HG02840 (cell line): ENCODE data around the gene SCPEP1.
"Not testable (repeated sequence)": the region's sequence is repeated elsewhere in the genome, so short reads cannot be mapped to it uniquely, and the experiment has no call there.

Source experiments
- ATAC-seq: cut with Tn5 transposase; IDR thresholded peaks from one replicate; pipeline ENCODE4 v1.9.1; 2021; ENCODE audit warnings: mild to moderate bottlenecking, moderate library complexity, moderate number of reproducible peaks; ENCODE audit not compliant: unreplicated experiment, low FRiP score

Gene SCPEP1

DNA sequence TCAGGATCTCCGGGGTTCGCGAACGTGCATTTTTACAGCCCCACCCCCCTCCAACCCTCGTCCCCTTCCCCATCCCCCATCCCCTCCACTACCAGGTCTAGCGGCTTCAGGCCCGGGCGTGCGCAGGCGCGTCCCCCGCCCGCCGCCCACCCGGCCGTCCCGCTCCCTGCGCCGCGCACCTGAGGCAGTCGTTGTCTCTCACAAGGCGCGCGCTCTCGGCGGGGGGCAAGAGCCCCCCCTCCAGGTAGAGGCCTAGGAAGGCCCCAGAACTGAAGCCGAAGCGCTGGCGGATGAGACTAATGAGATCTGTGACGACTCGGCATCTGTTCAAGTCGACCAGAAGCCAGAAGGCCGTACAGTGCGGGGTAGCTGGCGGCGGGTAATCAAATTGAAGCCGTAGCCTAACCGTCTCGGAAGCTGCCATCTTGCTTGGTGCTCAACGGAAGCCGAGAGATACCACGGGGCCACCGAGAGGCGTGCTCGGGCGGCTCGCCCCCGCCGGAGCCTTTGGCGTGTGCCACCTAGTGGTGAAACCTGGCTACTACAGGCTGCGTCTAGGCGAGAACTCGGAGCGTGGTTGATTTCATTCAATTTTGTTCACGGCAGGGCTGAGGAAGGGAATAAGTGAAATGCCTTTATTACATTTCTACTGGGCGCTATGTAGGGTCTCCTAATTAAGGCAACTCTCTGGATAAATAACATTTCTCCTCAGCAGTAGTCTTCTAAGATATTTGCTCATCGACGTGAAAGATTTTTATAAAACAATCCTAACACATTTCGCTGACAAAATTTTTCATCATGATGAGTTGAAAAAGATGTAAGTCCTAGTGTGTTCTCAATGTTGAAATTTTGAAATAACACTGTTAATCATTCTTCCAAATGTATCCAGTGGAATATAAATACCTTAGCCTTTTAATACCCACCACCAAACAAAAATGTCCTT is 17.1 kb upstream of the SCPEP1 start, which contains the start of gene COIL:
TSS of gene COIL (minus strand) at position 455 of the 943 bp plus-strand sequence. CDS start at position 424, 31 bp downstream.
- ATAC-seq, result peak; percentile 91

DNA sequence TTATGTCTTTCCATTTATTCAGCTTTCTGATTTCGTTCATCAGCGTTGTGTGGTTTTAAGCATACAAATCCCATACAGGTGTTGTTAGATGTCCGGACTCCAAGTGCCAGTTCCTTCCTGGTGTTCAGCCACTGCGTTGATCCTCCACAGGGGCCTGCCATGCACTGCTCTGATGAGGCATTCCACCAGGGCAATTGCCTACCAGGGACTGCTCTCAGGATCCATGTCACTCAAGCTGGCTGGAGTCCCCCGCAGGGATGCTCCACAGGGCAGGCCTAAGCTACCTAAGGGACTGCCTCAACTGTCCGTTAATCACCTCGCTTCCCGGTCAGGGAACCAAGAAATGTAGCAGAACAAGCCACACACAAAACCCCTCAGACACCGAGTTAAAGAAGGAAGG is 12.7 kb upstream of the SCPEP1 start:
- ATAC-seq, result not testable (repeated sequence)

DNA sequence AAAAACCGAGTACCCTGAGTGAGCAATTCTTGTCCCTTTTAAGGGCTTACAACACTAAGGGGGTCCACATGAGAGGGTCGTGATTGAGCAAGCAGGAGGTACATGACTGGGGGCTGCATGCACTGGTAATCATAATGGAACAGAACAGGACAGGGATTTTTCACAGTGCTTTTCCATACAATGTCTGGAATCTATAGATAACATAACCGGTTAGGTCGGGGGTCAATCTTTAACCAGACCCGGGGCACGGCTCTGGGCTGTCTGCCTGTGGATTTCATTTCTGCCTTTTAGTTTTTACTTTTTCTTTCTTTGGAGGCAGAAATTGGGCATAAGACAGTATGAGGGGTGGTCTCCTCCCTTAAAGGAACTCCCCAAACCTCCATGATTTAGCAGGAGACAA is 12.2 kb upstream of the SCPEP1 start:
- ATAC-seq, result not testable (repeated sequence)

DNA sequence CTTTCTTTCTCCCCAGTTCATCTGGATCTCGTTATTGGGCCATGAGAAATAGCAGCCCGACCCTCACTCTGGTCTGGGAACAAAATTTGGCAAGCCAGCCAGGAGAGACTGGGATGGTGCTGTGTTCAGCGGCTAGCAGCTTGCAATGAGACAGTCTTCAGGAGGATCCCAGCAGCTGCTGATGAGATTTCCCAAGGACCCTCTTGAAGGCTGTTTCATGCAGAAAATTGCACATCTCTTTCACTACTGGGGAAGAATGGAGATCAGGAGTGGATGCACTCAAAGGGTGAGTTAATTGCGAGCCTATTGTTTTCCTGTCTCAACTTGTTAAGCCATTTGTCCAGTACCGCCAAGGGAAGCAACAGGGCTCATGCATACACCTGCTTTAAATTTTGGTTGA is 11.6 kb upstream of the SCPEP1 start:
- no peak for ATAC-seq

DNA sequence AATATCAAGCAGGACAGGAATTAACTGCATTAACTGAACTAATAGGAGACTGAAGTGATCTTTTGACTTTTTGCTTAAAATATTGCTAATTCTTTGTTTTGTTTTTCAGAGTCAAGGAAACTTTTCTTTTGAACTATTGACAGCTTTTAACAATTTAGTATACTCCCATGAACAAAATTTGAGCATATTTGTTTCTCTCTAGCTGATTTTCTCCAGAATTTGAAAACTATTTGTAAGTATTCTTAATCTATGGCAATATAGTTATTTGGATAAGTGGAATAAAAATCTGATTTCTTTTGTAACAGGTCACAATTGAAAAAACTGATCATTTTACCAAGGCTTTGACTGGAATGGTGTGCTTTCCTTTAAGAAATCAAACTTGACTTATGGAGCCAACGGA is 7.0 kb upstream of the SCPEP1 start:
- no peak for ATAC-seq

DNA sequence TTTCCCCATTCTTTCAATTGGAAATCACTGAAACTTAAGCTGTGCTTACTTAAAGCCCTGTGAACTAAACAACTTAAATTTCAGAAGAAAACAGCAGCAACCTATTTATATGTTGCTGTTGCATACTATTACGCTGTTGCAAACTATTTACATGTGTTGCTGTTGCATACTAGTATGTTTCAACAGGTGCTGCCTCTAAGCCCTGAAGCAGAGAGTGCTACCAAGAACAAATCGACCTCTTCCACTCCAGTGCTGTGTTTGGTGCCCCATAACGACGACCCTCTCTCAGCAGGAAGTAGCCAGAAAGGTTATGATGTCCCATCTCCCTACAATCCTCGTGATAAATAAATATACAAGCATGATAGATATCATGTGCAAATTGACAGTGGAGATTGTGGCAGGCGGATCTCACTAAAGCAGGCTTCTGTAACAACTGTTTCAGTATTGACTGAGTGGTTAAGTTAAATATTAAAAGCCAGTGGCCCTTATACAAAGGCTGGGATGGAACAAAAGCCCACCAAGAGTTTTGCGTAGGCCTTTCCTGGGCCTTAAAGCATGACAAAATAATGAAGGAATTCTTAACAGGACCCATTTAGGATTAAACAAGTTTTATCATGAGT is 5.7 kb upstream of the SCPEP1 start:
- no peak for ATAC-seq

DNA sequence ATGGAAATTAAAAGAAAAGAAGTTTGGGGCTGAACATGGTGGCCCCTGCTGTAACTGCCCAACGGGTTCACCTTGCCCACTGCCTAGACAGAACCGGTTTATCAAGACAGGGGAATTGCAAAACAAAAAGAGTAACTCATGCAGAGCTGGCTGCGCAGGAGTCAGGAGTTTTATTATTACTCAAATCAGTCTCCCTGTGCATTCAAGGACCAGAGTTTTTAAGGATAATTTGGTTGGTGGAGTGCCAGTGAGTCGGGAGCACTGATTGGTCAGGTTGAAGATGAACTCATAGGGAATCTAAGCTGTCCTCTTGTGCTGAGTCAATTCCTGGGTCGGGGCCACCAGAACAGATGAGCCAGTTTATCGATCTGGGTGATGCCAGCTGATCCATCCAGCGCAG is 4.4 kb upstream of the SCPEP1 start:
- no peak for ATAC-seq

DNA sequence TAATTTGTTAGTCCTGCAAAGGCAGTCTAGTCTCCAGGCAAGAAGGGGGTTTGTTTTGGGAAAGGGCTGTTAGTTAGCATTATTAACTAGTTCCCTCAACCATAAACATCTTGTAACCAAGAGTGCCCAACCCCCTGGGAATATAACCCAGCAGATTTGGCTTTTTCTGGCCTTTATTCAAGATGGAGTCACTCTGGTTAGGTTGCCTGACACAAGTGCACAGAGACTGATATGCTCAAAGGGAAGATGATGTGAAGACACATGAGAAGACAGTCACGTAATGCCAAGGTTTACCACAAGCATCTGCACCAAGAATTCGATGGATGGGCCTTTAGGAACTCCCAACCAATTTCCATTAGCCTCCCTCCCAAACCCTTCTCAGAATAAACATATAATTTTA is 3.9 kb upstream of the SCPEP1 start:
- ATAC-seq, result no peak

DNA sequence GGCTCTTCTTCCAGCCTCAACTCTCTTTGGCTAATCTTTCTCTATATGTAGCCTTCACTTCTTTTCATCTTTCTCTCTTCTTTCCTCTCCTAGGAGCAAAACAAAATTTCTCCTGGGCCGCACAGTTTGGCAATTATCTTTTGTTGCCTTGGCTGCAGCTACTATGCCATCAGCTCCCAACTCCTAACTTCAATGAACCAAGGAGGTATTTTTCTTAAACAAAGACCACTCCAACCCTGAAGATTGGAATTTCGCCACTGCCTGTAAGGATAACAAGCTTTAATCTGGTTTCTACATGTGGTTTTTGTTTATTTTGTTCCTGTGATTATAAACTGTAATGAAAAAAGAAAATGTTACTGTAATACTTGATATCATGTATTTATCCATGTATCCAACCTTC is 2.3 kb upstream of the SCPEP1 start:
- no peak for ATAC-seq

DNA sequence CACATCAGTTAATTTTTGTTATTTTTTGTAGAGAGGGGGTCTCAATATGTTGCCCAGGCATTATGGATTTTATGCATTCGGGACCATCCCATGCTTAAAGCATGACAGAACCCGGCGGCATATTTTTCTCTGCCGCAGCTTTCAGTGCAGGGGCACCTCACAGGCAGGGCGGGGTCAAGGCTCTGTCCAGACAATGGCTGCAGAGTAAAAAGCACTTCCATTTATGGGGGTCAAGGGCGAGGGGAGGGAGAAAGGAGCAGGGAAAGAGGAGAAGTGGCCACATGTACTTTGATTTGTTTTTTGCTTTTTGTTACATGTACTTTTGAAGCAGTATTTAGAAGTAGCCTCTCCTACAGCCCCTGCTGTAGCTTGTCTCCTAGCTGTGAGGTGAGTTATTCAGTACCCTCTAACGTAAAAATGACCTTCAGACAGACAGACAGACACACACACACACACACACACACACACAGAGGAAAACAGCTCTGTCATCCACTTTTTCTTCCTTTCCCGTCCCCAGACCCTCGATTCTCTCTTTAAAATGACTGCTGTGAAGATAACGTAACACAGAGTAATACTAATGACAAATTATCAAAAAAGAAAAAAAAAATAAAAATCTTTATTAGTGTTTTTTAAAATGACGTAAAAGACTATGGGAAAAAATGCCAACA is 856 bp upstream of the SCPEP1 start:
- ATAC-seq, result no peak

DNA sequence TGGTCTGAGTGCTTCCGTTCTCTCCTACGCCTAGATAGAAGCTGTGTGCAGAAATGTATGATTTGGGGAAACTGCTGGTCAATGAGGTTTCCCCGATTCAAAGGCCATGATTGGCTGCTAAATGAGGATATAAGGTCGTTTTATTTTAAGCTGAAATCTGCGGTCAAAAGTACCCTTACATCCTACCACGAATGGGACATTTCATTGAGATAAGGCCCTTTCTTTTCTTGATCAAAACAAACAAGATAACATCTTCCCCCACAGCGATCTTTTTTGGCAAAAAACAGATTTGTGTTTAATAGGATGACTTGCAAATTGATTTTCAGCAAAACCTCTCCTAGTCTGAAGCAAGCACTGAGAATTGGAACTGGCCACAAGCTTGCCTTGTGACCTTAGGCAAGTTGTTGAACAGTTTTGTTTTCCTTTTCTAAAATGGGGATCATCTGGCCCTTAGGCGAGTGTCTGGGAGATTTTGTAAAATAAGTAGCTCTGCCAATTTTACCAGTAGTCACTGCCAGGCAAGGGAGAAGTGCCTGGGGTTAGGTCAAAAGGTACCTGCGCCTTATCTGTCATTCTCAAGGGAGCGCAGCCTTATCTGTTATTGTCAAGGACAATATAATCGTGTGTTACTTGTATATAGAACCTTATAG is 635 bp downstream of the SCPEP1 start:
- ATAC-seq, result no peak

DNA sequence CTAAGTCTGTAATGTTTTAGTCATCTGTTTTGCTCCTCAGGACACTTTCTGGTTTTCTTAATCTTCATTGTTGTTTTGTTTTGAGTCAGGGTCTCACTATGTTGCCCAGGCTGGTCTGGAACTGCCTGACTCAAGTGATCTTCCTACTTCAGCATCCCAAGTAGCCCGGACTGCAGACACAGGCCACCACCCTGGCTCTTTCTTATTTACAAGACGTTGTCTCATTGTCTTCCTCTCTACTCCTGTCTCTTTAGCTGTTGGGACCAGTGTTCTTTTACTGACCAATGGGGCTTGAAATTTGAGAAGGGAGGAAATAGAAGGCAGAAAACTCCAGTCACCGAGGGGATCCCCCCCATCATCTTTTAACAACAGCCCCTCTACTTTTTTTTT is 1.2 kb downstream of the SCPEP1 start:
- no peak for ATAC-seq

DNA sequence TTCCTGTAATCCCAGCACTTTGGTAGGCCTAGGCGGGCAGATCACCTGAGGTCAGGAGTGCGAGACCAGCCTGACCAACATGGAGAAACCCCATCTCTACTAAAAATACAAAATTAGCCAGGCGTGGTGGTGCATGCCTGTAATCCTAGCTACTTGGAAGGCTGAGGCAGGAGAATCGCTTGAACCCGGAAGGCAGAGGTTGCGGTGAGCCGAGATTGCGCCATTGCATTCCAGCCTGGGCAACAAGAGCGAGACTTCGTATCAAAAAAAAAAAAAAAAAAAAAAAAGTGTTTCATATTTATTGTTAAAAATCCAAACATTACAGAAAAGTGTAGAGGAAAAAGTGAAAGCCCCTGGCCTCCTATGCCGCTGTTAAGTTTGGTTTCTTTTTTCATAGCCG is 2.6 kb downstream of the SCPEP1 start:
- ATAC-seq, result not testable (repeated sequence)

DNA sequence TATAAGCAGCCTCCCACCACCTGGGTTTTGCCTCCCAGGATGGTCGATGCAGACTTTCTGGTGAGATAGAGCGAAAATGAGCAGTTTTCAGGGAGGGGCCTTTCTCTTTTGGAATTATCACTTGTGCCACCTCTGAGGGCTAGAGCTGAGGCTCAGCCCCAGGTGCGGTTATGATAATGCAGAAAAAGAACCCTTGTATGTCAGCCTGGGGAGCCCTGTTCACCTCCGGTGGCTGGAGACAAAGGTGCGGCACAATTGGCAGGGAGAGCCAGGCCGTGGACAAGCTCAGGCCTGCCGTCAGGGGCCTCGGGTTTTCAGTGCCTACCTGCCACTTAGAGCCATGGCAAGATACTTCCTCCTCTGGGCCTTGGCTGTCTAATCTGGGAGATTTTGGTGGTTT is 4.4 kb downstream of the SCPEP1 start:
- no peak for ATAC-seq

DNA sequence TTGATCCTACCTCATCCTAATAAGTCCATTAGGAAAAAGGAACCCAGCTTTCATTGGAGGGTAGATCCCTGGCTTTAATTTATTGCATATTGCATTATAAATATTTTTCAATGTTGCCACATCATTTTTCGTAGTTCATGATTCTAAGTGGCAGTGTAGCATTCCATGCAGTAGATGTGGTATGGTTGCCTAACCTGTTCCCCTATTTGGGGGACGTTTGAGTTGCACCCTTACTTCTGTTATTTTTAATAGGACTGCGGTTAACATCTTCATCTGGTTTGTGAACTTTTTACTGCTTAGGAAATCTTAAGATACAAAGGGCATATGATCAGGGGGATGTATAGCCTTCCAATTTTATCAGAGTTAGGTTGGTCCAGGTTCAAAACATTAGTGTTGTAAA is 5.4 kb downstream of the SCPEP1 start:
- no peak for ATAC-seq

DNA sequence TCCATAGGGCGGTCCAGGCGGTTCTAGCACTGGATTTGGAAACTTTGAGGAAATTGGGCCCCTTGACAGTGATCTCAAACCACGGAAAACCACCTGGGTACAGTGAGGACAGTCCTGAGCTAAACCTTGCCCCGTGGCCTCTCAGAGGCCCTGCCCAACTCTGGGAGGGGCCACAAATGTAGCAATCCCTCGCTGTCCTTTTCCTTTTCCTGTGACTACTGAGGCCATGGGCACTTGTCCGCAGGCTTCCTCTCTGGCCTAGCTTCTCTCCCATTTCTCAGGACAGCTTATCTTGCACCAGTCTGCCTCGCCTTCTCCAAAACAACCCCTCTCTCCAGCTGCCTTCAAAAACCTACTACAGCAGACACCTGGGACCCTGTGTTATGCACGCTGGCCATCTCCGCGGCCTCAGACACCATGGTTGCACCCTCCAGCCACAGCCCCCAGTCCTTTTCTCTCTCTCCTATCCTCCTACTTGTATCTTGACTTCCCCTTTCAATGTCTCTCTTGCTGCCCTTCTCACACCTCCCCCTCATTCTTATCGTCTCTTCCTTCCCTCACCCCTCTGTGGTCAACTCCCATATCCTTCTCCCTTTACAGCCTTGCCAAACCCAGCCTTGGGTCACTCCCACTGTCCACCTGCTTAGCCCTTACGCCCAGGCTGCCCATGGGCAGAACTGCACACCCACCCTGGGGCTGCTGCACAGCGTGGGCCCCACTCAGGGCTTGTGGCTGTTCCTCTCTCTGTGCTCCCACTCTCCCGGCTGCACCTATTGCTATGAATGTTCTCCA is 7.6 kb downstream of the SCPEP1 start:
- no peak for ATAC-seq

DNA sequence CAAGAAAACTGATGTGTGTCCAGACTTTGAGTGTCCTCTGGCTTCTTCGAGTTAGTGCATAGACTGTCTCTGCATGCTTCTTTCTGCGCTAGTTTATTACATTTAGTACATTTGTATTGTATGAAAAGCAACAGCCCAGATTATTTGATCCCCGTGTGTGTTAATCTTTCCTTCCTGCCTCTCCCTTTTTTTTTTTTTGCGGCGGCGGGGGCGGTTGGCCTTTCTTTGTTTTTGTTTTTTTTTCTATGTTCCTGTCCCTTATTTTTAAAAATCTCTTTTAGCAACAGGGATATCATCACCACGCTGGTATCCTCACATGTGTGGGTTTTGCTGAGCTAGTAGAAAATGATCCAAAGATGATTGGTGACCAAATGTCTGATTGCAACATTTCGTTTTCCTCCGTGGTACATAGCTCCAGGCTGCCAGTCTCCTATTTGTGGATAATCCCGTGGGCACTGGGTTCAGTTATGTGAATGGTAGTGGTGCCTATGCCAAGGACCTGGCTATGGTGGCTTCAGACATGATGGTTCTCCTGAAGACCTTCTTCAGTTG is 9.4 kb downstream of the SCPEP1 start:
- no peak for ATAC-seq

DNA sequence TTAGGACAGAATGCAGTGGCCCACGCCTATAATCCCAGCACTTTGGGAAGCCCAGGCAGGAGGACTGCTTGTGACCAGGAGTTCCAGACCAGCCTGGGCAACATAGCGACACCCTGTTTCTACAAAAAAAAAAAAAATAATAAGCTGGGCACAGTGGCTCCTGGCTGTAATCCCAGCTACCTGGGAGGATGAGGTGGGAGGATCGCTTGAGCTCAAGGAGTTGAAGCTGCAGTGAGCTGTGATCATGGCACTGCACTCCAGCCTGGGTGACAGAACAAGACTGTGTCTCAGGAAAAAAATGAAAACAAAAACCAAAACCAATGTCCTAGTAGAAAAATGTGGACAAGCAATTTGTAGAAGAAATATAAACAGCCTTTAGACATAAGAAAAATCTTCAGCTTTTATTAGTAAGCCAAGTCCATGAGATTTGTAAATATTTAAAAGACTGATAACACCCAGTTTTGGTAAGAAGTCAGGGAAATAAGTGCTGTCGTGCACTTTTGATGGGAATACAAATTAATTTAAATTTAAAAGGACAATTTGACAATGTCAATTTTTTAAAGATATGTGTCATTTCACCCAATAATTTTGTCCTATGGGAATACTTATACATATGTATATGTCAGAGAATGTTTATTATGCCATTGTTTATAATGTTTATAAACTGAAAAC is 11.1 kb downstream of the SCPEP1 start:
- ATAC-seq, result no peak

DNA sequence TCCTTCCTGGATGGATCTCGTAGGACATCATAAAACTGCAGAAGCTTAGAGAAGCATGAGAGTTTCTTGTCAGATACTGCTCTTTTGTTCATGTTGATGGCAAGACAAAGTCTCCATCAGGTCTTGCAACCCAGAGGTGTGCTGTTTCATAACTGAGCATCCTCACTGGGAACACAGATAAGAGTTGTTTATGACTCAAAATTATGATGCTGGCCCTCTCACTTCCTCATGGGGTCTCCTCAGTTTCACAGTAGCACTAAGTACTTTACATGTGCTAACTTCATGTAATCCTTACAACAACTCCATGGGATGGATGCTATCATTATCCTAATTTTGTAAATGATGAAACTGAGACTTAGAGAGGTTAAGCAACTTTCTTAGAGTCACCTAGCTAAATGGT is 14.4 kb downstream of the SCPEP1 start:
- ATAC-seq, result no peak
